ENCODE measurements around the gene CDC16. TPM values are rescaled to one million over a fixed set of nuclear protein-coding genes. Genes with fewer than 3 reads are reported as not detected.

The CDC16 gene
- total RNA-seq, 1 donor from 2014 or later, result 34.5 TPM

GRCh38 chr13:114219392-114219791 is 15.3 kb upstream of the CDC16 start:
- TF ChIP-seq CTCF (IDR thresholded peaks at IDR 0.05; ENCODE audit: borderline replicate concordance), result no peak
- peaks cover 7% of the 10 kb centered on the region for H3K4me1 ChIP-seq
- no peaks in the 10 kb centered on the region for H3K9me3 ChIP-seq (replicated peaks)
- no peaks in the 10 kb centered on the region for H3K36me3 ChIP-seq
- no peak overlapping the region for H3K4me3 ChIP-seq
- H3K27me3 ChIP-seq (ENCODE audit: low read depth), result peaks cover 18% of the 10 kb centered on the region
- no peak overlapping the region for H3K27ac ChIP-seq (replicated peaks)
- no peak for DNase-seq
- intact Hi-C loops (cut with micrococcal nuclease), result no loop called here

GRCh38 chr13:114222461-114222968 is 12.2 kb upstream of the CDC16 start:
- Histone ChIP-seq H3K9me3 (replicated peaks) (no peaks in the 10 kb centered on the region), H3K27ac (replicated peaks) (peak overlapping the region; percentile 20), H3K4me3 (no peak overlapping the region), H3K36me3 (no peaks in the 10 kb centered on the region), H3K27me3 (ENCODE audit: low read depth) (peaks cover 6% of the 10 kb centered on the region), H3K4me1 (peaks cover 15% of the 10 kb centered on the region)
- intact Hi-C loops (cut with micrococcal nuclease), result no loop called here
- DNase-seq, result no peak
- no peak for TF ChIP-seq CTCF (IDR thresholded peaks at IDR 0.05; ENCODE audit: borderline replicate concordance)

GRCh38 chr13:114224201-114224600 is 10.5 kb upstream of the CDC16 start:
- intact Hi-C loops (cut with micrococcal nuclease), result no loop called here
- no peak overlapping the region for H3K4me3 ChIP-seq
- no peaks in the 10 kb centered on the region for H3K36me3 ChIP-seq
- no peaks in the 10 kb centered on the region for H3K9me3 ChIP-seq (replicated peaks)
- TF ChIP-seq CTCF (IDR thresholded peaks at IDR 0.05; ENCODE audit: borderline replicate concordance), result no peak
- DNase-seq, result no peak
- H3K4me1 ChIP-seq, result peaks cover 15% of the 10 kb centered on the region
- no peak overlapping the region for H3K27ac ChIP-seq (replicated peaks)
- peaks cover 21% of the 10 kb centered on the region for H3K27me3 ChIP-seq (ENCODE audit: low read depth)

- no peaks in the 10 kb centered on the region for H3K36me3 ChIP-seq
- H3K27ac ChIP-seq (replicated peaks), result no peak overlapping the region
- no peak for TF ChIP-seq CTCF (IDR thresholded peaks at IDR 0.05; ENCODE audit: borderline replicate concordance)
- H3K4me3 ChIP-seq, result no peak overlapping the region
- intact Hi-C loops (cut with micrococcal nuclease), result loop anchor here (2.0 kb wide), 1 partner anchor 275 kb away; no protein-coding TSS in a partner anchor
- H3K27me3 ChIP-seq (ENCODE audit: low read depth), result peaks cover 35% of the 10 kb centered on the region
- DNase-seq, result no peak
- peaks cover 15% of the 10 kb centered on the region for H3K4me1 ChIP-seq
- no peaks in the 10 kb centered on the region for H3K9me3 ChIP-seq (replicated peaks)
Measured at GRCh38 chr13:114225610-114226009, 9.1 kb upstream of the CDC16 start.

GRCh38 chr13:114226088-114226487 is 8.6 kb upstream of the CDC16 start:
- DNase-seq, result no peak
- no peaks in the 10 kb centered on the region for H3K36me3 ChIP-seq
- no peak overlapping the region for H3K4me3 ChIP-seq
- H3K4me1 ChIP-seq, result peaks cover 15% of the 10 kb centered on the region
- intact Hi-C loops (cut with micrococcal nuclease), result loop anchor here (2.0 kb wide), 1 partner anchor 275 kb away; no protein-coding TSS in a partner anchor
- no peak overlapping the region for H3K27ac ChIP-seq (replicated peaks)
- peaks cover 38% of the 10 kb centered on the region for H3K27me3 ChIP-seq (ENCODE audit: low read depth)
- no peak for TF ChIP-seq CTCF (IDR thresholded peaks at IDR 0.05; ENCODE audit: borderline replicate concordance)
- no peaks in the 10 kb centered on the region for H3K9me3 ChIP-seq (replicated peaks)

All from left ventricle myocardium inferior (tissue), 1 donor.